SK-N-SH (cell line): ENCODE measurements around the gene ASXL2. TPM values are rescaled to one million over a fixed set of nuclear protein-coding genes. Genes with fewer than 3 reads are reported as not detected.

Experiments
- CTCF ChIA-PET: fragments of 300-600, 350-600 bp; formaldehyde crosslinking; extraction: SDS; loops from one replicate; lab custom pipeline; 2021; lab: Yijun Ruan, JAX
- POLR2A ChIA-PET: fragments of 350-600 bp; sonication (Branson Sonifier 250); formaldehyde crosslinking; extraction: SDS; loops from one replicate; lab custom pipeline; 2020; ENCODE audit warnings: antibody characterized with exemption, inconsistent platforms; lab: Yijun Ruan, JAX
- DNase-seq: peaks from one replicate; pipeline ENCODE4 v3.0.0; 2012
- H2AFZ ChIP-seq: fragments of 200-600 bp; sonication (generic); 2 replicates; pipeline ENCODE4 v1.8.1; 2016; ENCODE audit warnings: antibody characterized with exemption, mild to moderate bottlenecking, low read depth
- H3F3A ChIP-seq: fragments of 200-600 bp; sonication (generic); replicated peaks from 2 replicates; pipeline ENCODE3; 2016; ENCODE audit warnings: antibody characterized with exemption, mild to moderate bottlenecking; ENCODE audit not compliant: insufficient read depth
- H3K27ac ChIP-seq, 2 experiments: fragments of 200-500 bp in 1 of 2; fragments of 200-600 bp in 1 of 2; sonication (Bioruptor generic) in 1 of 2; sonication (generic), shearing (Covaris generic) in 1 of 2; 2 replicates each; pipeline versions ENCODE4 v1.5.1 to v1.6.1; 2014 to 2016; ENCODE audit warnings: low read depth in 2 of 2, inconsistent platforms in 1 of 2, low read length in 1 of 2, mild to moderate bottlenecking in 1 of 2, mixed read lengths in 1 of 2
- H3K27me3 ChIP-seq: fragments of 200-600 bp; sonication (generic), shearing (Covaris generic); 2 replicates; pipeline ENCODE4 v1.6.1; 2016; ENCODE audit warnings: mixed run types; ENCODE audit not compliant: insufficient read depth
- H3K36me3 ChIP-seq, 2 experiments: fragments of 200-500 bp in 1 of 2; fragments of 200-600 bp in 1 of 2; sonication (Bioruptor generic) in 1 of 2; sonication (generic) in 1 of 2; replicated peaks in 1 of 2; 2 replicates each; pipeline versions ENCODE3 to v1.5.1; 2014 to 2016; ENCODE audit warnings: low read length in 1 of 2, mild to moderate bottlenecking in 1 of 2; ENCODE audit not compliant: insufficient read depth in 2 of 2, control insufficient read depth in 1 of 2
- H3K4me1 ChIP-seq, 2 experiments: fragments of 200-500 bp in 1 of 2; fragments of 200-600 bp in 1 of 2; sonication (Bioruptor generic) in 1 of 2; sonication (generic), shearing (Covaris generic) in 1 of 2; 2 replicates each; pipeline versions ENCODE4 v1.5.1 to v1.6.1; 2014 to 2016; ENCODE audit warnings: low read depth in 1 of 2, low read length in 1 of 2, mixed run types in 1 of 2; ENCODE audit not compliant: insufficient read depth in 2 of 2, control insufficient read depth in 1 of 2
- H3K4me2 ChIP-seq: fragments of 200-600 bp; sonication (generic), shearing (Covaris generic); 2 replicates; pipeline ENCODE4 v1.6.1; 2017; ENCODE audit warnings: mixed run types
- H3K4me3 ChIP-seq, 2 experiments: fragments of 200-500 bp in 1 of 2; fragments of 200-600 bp in 1 of 2; sonication (Bioruptor generic) in 1 of 2; sonication (generic), shearing (Covaris generic) in 1 of 2; 2 replicates each; pipeline versions ENCODE4 v1.5.1 to v1.8.1; 2014 to 2016; ENCODE audit warnings: low read depth in 2 of 2, inconsistent platforms in 1 of 2, low read length in 1 of 2, mild to moderate bottlenecking in 1 of 2, mixed read lengths in 1 of 2, moderate library complexity in 1 of 2
- H3K79me2 ChIP-seq: fragments of 200-600 bp; sonication (generic); 2 replicates; pipeline ENCODE4 v1.8.1; 2017; ENCODE audit warnings: mild to moderate bottlenecking; ENCODE audit not compliant: insufficient read depth
- H3K9ac ChIP-seq: fragments of 200-600 bp; sonication (generic); 2 replicates; pipeline ENCODE4 v1.6.1; 2017; ENCODE audit warnings: mixed run types
- H3K9me2 ChIP-seq: fragments of 200-600 bp; sonication (generic); 2 replicates; pipeline ENCODE4 v1.6.1; 2017; ENCODE audit warnings: mixed run types
- H3K9me3 ChIP-seq: fragments of 200-600 bp; sonication (generic); 2 replicates; pipeline ENCODE4 v1.6.1; 2017; ENCODE audit warnings: mixed run types, mild to moderate bottlenecking, moderate library complexity
- H4K20me1 ChIP-seq: fragments of 200-600 bp; sonication (generic); 2 replicates; pipeline ENCODE4 v1.6.1; 2017; ENCODE audit warnings: mild to moderate bottlenecking, mixed run types; ENCODE audit not compliant: insufficient read depth
- CHD2 ChIP-seq: fragments of 150-350 bp; IDR thresholded peaks from 2 replicates; pipeline ENCODE4 v1.6.1; 2018; ENCODE audit warnings: low read length; ENCODE audit not compliant: partially characterized antibody
- CTCF ChIP-seq: fragments of 200-600 bp; sonication (generic); IDR thresholded peaks from 2 replicates; pipeline ENCODE4 v1.6.1; 2017; ENCODE audit warnings: antibody characterized with exemption, mild to moderate bottlenecking, moderate library complexity
- EP300 ChIP-seq, 2 experiments: IDR thresholded peaks; 2 replicates each; pipeline versions ENCODE4 v1.4.0 to v1.6.1; 2012; ENCODE audit warnings: borderline replicate concordance in 1 of 2, low read depth in 1 of 2, low read length in 1 of 2
- EZH2phosphoT487 ChIP-seq: fragments of 200-600 bp; sonication (generic); IDR thresholded peaks from 2 replicates; pipeline ENCODE4 v1.6.1; 2017; ENCODE audit warnings: low read depth, mixed run types, mild to moderate bottlenecking, antibody characterized with exemption, moderate library complexity, borderline replicate concordance
- FOSL2 ChIP-seq: IDR thresholded peaks from 2 replicates; pipeline ENCODE4 v1.4.0; 2012; ENCODE audit warnings: low read depth, mild to moderate bottlenecking, moderate library complexity, borderline replicate concordance
- GATA2 ChIP-seq: sonication (generic); formaldehyde crosslinking; IDR thresholded peaks from 2 replicates; pipeline ENCODE4 v1.5.0; 2020; ENCODE audit warnings: mild to moderate bottlenecking, missing genetic modification reagents
- JUND ChIP-seq: IDR thresholded peaks from 2 replicates; pipeline ENCODE4 v1.4.0; 2012
- MAX ChIP-seq: IDR thresholded peaks from 2 replicates; pipeline ENCODE4 v1.4.0; 2012; ENCODE audit warnings: low read depth
- MXI1 ChIP-seq: IDR thresholded peaks from 2 replicates; pipeline ENCODE4 v1.6.1; 2012; ENCODE audit warnings: mild to moderate bottlenecking, low read depth, low read length, improper control_type of control experiment
- NRF1 ChIP-seq: IDR thresholded peaks from 2 replicates; pipeline ENCODE4 v1.6.1; 2012; ENCODE audit warnings: low read depth, mild to moderate bottlenecking, low read length
- PBX3 ChIP-seq: IDR thresholded peaks from 2 replicates; pipeline ENCODE4; 2012
- POLR2AphosphoS5 ChIP-seq: IDR thresholded peaks from 2 replicates; pipeline ENCODE4 v1.6.1; 2012; ENCODE audit warnings: low read depth, low read length
- RAD21 ChIP-seq: IDR thresholded peaks from 2 replicates; pipeline ENCODE4 v1.6.1; 2012; ENCODE audit warnings: mild to moderate bottlenecking, low read length
- RCOR1 ChIP-seq: fragments of 150-350 bp; IDR thresholded peaks from 2 replicates; pipeline ENCODE4 v1.6.1; 2017; ENCODE audit warnings: antibody characterized with exemption, low read length
- RFX5 ChIP-seq: IDR thresholded peaks from 2 replicates; pipeline ENCODE4 v1.6.1; 2012; ENCODE audit warnings: mild to moderate bottlenecking, improper control_type of control experiment, low read length
- SIN3A ChIP-seq: IDR thresholded peaks from 2 replicates; pipeline ENCODE4 v1.6.1; 2012; ENCODE audit warnings: low read depth, mild to moderate bottlenecking, low read length, moderate library complexity, borderline replicate concordance
- SMC3 ChIP-seq: IDR thresholded peaks from 2 replicates; pipeline ENCODE4 v1.6.1; 2012; ENCODE audit warnings: low read depth, low read length, improper control_type of control experiment
- TCF12 ChIP-seq: IDR thresholded peaks from 2 replicates; pipeline ENCODE4 v1.4.0; 2012
- USF2 ChIP-seq: fragments of 150-350 bp; IDR thresholded peaks from 2 replicates; pipeline ENCODE4 v1.6.1; 2017; ENCODE audit warnings: antibody characterized with exemption, low read length, low read depth, borderline replicate concordance
- YY1 ChIP-seq: IDR thresholded peaks from 2 replicates; pipeline ENCODE4 v1.4.0; 2012; ENCODE audit warnings: low read depth, mild to moderate bottlenecking
- WGBS: methylation state at CpG from one replicate; pipeline ENCODE4 v1.1.6; 2017; ENCODE audit warnings: low lambda C conversion rate; 5-methylcytosine and 5-hydroxymethylcytosine counted together
- polyA plus RNA-seq, 3 experiments: library from polyadenylated mRNA; depleted of rRNA; stranded (reverse); fragments of >200 nt; gene quantifications; 2 replicates each; pipeline ENCODE4 v1.2.3, GENCODE V29; 2012

ASXL2 gene
- polyA plus RNA-seq, 1 of the 3 experiments (the other 2 are of a cell fraction): 4.8 TPM

- H3K9me3 ChIP-seq: peaks cover 7% of the 10 kb centered on the region; the same call in 1 of the 2 replicates
- no peak overlapping the region for H2AFZ ChIP-seq
- no peak overlapping the region for H3K9ac ChIP-seq
- no peak for DNase-seq
- H3K27me3 ChIP-seq: no peaks in the 10 kb centered on the region
- POLR2A ChIA-PET: interaction anchor here (1.2 kb wide), 1 partner anchor 11 kb away, joined by 3 read pairs; no protein-coding TSS in a partner anchor
- 100% methylated on average over 2 of the region's 2 CpGs for WGBS
- peaks cover 5 to 17% of the 10 kb centered on the region in 2 experiments for H3K36me3 ChIP-seq
- no peak overlapping the region for H3K27ac ChIP-seq
- peaks cover 4% of the 10 kb centered on the region for H3F3A ChIP-seq
- no peak overlapping the region for H3K4me3 ChIP-seq
- TF ChIP-seq JUND: no peak
- TF ChIP-seq FOSL2: no peak
- no peak for TF ChIP-seq RCOR1
- no peak for TF ChIP-seq POLR2AphosphoS5
- TF ChIP-seq TCF12: no peak
- no peak for TF ChIP-seq PBX3
- TF ChIP-seq NRF1: no peak
- TF ChIP-seq, all 33 proteins: peak for 0
- Histone ChIP-seq H3K9me2 (no peaks in the 10 kb centered on the region), H3K79me2 (peaks cover 29% of the 10 kb centered on the region), H3K4me2 (no peak overlapping the region), H3K4me1 (peaks cover 0 to 2% of the 10 kb centered on the region in 2 experiments; a peak in 1 of 4 replicates), H4K20me1 (no peaks in the 10 kb centered on the region)
- CTCF ChIA-PET: interaction anchor here (0.9 to 2.9 kb wide), 5 partner anchors 10 to 108 kb away, joined by 3 to 13 read pairs (median 4); no protein-coding TSS in a partner anchor
These were observed 48.5 kb downstream of the ASXL2 start for GRCh38 chr2:25829828-25830227.

GRCh38 chr2:25829377-25829704 is 48.9 kb downstream of the ASXL2 start:
- peaks cover 5 to 17% of the 10 kb centered on the region in 2 experiments for H3K36me3 ChIP-seq
- no peak overlapping the region for H2AFZ ChIP-seq
- H4K20me1 ChIP-seq: no peaks in the 10 kb centered on the region
- H3K9ac ChIP-seq: no peak overlapping the region
- ChIA-PET POLR2A (no interaction called here), CTCF (interaction anchor here (1.1 to 2.9 kb wide), 4 partner anchors 10 to 108 kb away, joined by 3 to 13 read pairs (median 4); no protein-coding TSS in a partner anchor)
- DNase-seq: no peak
- H3F3A ChIP-seq: peaks cover 4% of the 10 kb centered on the region
- no peaks in the 10 kb centered on the region for H3K27me3 ChIP-seq
- no peaks in the 10 kb centered on the region for H3K9me2 ChIP-seq
- TF ChIP-seq SMC3 (no peak), MAX (no peak), SIN3A (no peak), POLR2AphosphoS5 (no peak), RAD21 (no peak), FOSL2 (no peak), GATA2 (CRISPR knock-in tag) (no peak), EP300 (IDR thresholded peaks at IDR 0.05; ENCODE audit: borderline replicate concordance in 1 of 2, low read depth in 1 of 2, low read length in 1 of 2) (no peak), YY1 (no peak), EZH2phosphoT487 (no peak), JUND (no peak), CTCF (no peak), NRF1 (no peak), USF2 (no peak), MXI1 (no peak), RCOR1 (no peak), TCF12 (no peak), RFX5 (no peak), CHD2 (no peak)
- H3K4me1 ChIP-seq: peaks cover 0 to 2% of the 10 kb centered on the region in 2 experiments; a peak in 1 of 4 replicates
- no peak overlapping the region for H3K27ac ChIP-seq
- H3K4me3 ChIP-seq: no peak overlapping the region
- H3K9me3 ChIP-seq: peaks cover 7% of the 10 kb centered on the region; the same call in 1 of the 2 replicates
- no peak overlapping the region for H3K4me2 ChIP-seq
- H3K79me2 ChIP-seq: peaks cover 27% of the 10 kb centered on the region
- WGBS: 93% methylated on average over 1 of the region's 1 CpG
